Muscle of leg (tissue), 11 donors: ENCODE data around the gene SPOCK1. TPM values are rescaled to one million over a fixed set of nuclear protein-coding genes. Genes with fewer than 3 reads are reported as not detected.

Experiments used
- DNase-seq: peaks from one replicate; pipeline ENCODE4 v3.0.0; 2013
- H3K27ac ChIP-seq: one replicate; pipeline ENCODE4 v1.5.1; 2013; ENCODE audit warnings: mild to moderate bottlenecking, low read length, control low read depth
- H3K27me3 ChIP-seq: one replicate; pipeline ENCODE4 v1.6.1; 2013; ENCODE audit warnings: low read length; ENCODE audit not compliant: control insufficient read depth, insufficient read depth
- H3K36me3 ChIP-seq: one replicate; pipeline ENCODE4 v1.6.1; 2013; ENCODE audit warnings: low read length; ENCODE audit not compliant: control insufficient read depth, insufficient read depth
- H3K4me1 ChIP-seq: one replicate; pipeline ENCODE4 v1.6.1; 2013; ENCODE audit warnings: low read length; ENCODE audit not compliant: control insufficient read depth, insufficient read depth
- H3K4me3 ChIP-seq: one replicate; pipeline ENCODE4 v1.5.1; 2013; ENCODE audit warnings: low read length, control low read depth
- H3K9me3 ChIP-seq: replicated peaks from 2 replicates; pipeline ENCODE4 v1.6.1; 2013; ENCODE audit warnings: low read depth, low read length; ENCODE audit not compliant: control insufficient read depth
- WGBS: methylation state at CpG from one replicate; pipeline ENCODE4 v1.1.5; 2013; ENCODE audit warnings: missing lambda C conversion rate; ENCODE audit not compliant: insufficient coverage; 5-methylcytosine and 5-hydroxymethylcytosine counted together
- polyA plus RNA-seq, 8 donors: library from polyadenylated mRNA; unstranded; fragments of 120-200 nt; gene quantifications; one replicate each; pipeline versions ENCODE4 v1.2.1 to v1.2.3, GENCODE V29; 2013; ENCODE audit warnings: inconsistent platforms in 1 of 8, low replicate concordance in 1 of 8; ENCODE audit not compliant: insufficient read length in 8 of 8, insufficient read depth in 1 of 8
- total RNA-seq: library from RNA; stranded (reverse); fragments of 120-200 nt; gene quantifications from one replicate; pipeline ENCODE4 v1.2.4, GENCODE V29; 2013

The SPOCK1 gene
- total and polyA plus RNA-seq, 9 donors: 2.3 to 14.8 (median 4.6) TPM

DNA sequence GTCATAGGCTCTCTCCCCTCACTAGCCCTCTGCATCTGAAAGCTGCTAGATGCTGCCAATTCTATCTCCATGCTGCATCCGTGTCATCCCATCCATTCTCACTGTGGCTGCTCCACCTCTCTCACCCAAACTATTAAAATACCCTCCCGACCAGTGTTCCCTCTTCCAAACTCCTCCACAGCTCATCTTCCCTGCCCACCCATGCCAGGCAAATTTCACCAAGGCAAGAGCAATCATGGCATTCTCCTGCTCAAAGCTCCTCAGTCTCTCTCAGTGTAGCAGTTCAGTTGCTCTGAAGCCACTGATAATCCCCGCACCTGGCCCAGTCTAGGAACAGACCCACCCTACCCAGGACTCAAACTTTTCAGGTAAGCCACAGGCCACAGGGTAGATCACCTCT, 48.4 kb downstream of the SPOCK1 start:
- Histone ChIP-seq H3K9me3 (no peaks in the 10 kb centered on the region), H3K27ac (no peak overlapping the region), H3K4me1 (no peaks in the 10 kb centered on the region), H3K4me3 (no peak overlapping the region), H3K27me3 (no peaks in the 10 kb centered on the region), H3K36me3 (no peaks in the 10 kb centered on the region)
- no peak for DNase-seq
- 72% methylated on average over 3 of the region's 3 CpGs for WGBS

- Histone ChIP-seq H3K36me3 (no peaks in the 10 kb centered on the region), H3K27me3 (no peaks in the 10 kb centered on the region), H3K9me3 (no peaks in the 10 kb centered on the region), H3K4me3 (no peak overlapping the region), H3K4me1 (no peaks in the 10 kb centered on the region), H3K27ac (no peak overlapping the region)
- no peak for DNase-seq
- WGBS: 46% methylated on average over 2 of the region's 3 CpGs
These were observed 50.3 kb downstream of the SPOCK1 start for GRCh38 chr5:137448868-137449267.

GRCh38 chr5:137446615-137447014, 52.5 kb downstream of the SPOCK1 start:
- Histone ChIP-seq H3K9me3 (no peaks in the 10 kb centered on the region), H3K27ac (no peak overlapping the region), H3K27me3 (no peaks in the 10 kb centered on the region), H3K4me1 (no peaks in the 10 kb centered on the region), H3K36me3 (no peaks in the 10 kb centered on the region), H3K4me3 (no peak overlapping the region)
- peak; percentile 1 for DNase-seq
- WGBS: no CpG with 5 or more reads among the region's 4 CpGs

- Histone ChIP-seq H3K27me3 (no peaks in the 10 kb centered on the region), H3K27ac (no peak overlapping the region), H3K4me3 (no peak overlapping the region), H3K4me1 (no peaks in the 10 kb centered on the region), H3K9me3 (no peaks in the 10 kb centered on the region), H3K36me3 (no peaks in the 10 kb centered on the region)
- WGBS: no CpG with 5 or more reads among the region's 1 CpG
- DNase-seq: no peak
These were observed 53.0 kb downstream of the SPOCK1 start for GRCh38 chr5:137446151-137446550.

GRCh38 chr5:137442660-137443059, 56.5 kb downstream of the SPOCK1 start:
- DNase-seq: no peak
- H3K4me1 ChIP-seq: no peaks in the 10 kb centered on the region
- H3K27ac ChIP-seq: no peak overlapping the region
- no peak overlapping the region for H3K4me3 ChIP-seq
- no peaks in the 10 kb centered on the region for H3K36me3 ChIP-seq
- no peaks in the 10 kb centered on the region for H3K27me3 ChIP-seq
- H3K9me3 ChIP-seq: no peaks in the 10 kb centered on the region
- WGBS: 67% methylated on average over 1 of the region's 1 CpG

DNA sequence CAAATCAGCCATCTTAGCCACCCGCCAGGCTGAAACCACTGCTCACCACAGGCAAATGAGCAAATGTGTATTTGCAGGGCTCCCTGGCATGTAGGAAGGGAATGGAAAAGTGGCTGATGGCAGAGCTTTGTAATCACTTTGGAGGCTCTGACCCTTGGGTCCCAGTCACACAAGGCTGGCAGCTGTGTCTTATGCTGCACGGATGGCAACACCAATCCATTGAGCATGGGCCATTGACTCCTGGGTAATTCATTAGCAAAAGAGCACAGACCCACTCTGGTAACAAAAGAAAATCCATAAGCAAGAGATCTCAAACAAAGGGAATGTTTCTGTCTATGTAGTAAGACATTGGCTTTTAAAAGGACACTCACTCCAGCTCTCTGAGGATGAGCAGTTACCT, 57.6 kb downstream of the SPOCK1 start:
- no CpG with 5 or more reads among the region's 2 CpGs for WGBS
- no peak overlapping the region for H3K27ac ChIP-seq
- H3K36me3 ChIP-seq: no peaks in the 10 kb centered on the region
- H3K27me3 ChIP-seq: no peaks in the 10 kb centered on the region
- no peak overlapping the region for H3K4me3 ChIP-seq
- H3K9me3 ChIP-seq: no peaks in the 10 kb centered on the region
- H3K4me1 ChIP-seq: no peaks in the 10 kb centered on the region
- DNase-seq: no peak

GRCh38 chr5:137440795-137441194, 58.3 kb downstream of the SPOCK1 start:
- Histone ChIP-seq H3K9me3 (no peaks in the 10 kb centered on the region), H3K36me3 (no peaks in the 10 kb centered on the region), H3K4me1 (no peaks in the 10 kb centered on the region), H3K27ac (no peak overlapping the region), H3K4me3 (no peak overlapping the region), H3K27me3 (no peaks in the 10 kb centered on the region)
- no CpG with 5 or more reads among the region's 3 CpGs for WGBS
- no peak for DNase-seq

DNA sequence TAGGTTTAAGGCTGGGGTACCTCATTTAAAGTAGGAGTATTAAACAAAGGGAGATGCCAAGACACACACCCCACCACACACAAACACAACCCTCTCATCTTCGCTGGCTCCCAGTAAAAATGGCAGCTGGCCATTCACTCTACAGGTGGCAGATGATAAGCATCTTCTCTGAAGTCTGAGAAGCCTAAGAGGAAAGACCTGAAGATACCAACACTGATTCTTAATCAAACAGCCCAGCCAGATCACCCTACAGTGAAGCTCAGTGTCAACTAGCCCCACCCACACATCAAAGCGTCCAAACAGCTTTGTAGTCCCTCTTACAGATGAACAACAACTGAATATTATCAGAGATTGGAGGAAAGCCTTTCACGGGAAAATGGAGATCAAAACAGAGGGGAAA, 59.5 kb downstream of the SPOCK1 start:
- Histone ChIP-seq H3K27me3 (no peaks in the 10 kb centered on the region), H3K4me3 (no peak overlapping the region), H3K27ac (no peak overlapping the region), H3K9me3 (no peaks in the 10 kb centered on the region), H3K36me3 (no peaks in the 10 kb centered on the region), H3K4me1 (no peaks in the 10 kb centered on the region)
- WGBS: 83% methylated on average over 1 of the region's 3 CpGs
- DNase-seq: no peak

- WGBS: 86% methylated on average over 1 of the region's 2 CpGs
- Histone ChIP-seq H3K4me3 (no peak overlapping the region), H3K27ac (no peak overlapping the region), H3K9me3 (no peaks in the 10 kb centered on the region), H3K4me1 (no peaks in the 10 kb centered on the region), H3K27me3 (no peaks in the 10 kb centered on the region), H3K36me3 (no peaks in the 10 kb centered on the region)
- no peak for DNase-seq
These were observed 60.2 kb downstream of the SPOCK1 start for GRCh38 chr5:137438932-137439331.

GRCh38 chr5:137437774-137438173, 61.4 kb downstream of the SPOCK1 start:
- Histone ChIP-seq H3K4me3 (no peak overlapping the region), H3K4me1 (no peaks in the 10 kb centered on the region), H3K27ac (no peak overlapping the region), H3K27me3 (no peaks in the 10 kb centered on the region), H3K9me3 (no peaks in the 10 kb centered on the region), H3K36me3 (no peaks in the 10 kb centered on the region)
- WGBS: no CpG with 5 or more reads among the region's 1 CpG
- DNase-seq: no peak

GRCh38 chr5:137433539-137433938, 65.6 kb downstream of the SPOCK1 start:
- WGBS: no CpG with 5 or more reads among the region's 2 CpGs
- Histone ChIP-seq H3K9me3 (no peaks in the 10 kb centered on the region), H3K4me1 (no peaks in the 10 kb centered on the region), H3K4me3 (no peak overlapping the region), H3K27ac (no peak overlapping the region), H3K27me3 (no peaks in the 10 kb centered on the region), H3K36me3 (no peaks in the 10 kb centered on the region)
- DNase-seq: no peak
